Thyroid gland (tissue), 4 donors: ENCODE results near the gene KCNJ13. TPM values are rescaled to one million over a fixed set of nuclear protein-coding genes. Genes with fewer than 3 reads are reported as not detected.

Experiments
- DNase-seq, 2 donors: peaks; one replicate each; pipeline ENCODE4 v3.0.0-alpha.2; 2019
- H3K27ac ChIP-seq, 3 donors: fragments of 200-600 bp; sonication (generic); 1 replicate in 2 of 3; 2 replicates in 1 of 3; pipeline ENCODE4 v1.5.1; 2016 to 2019; ENCODE audit warnings: mild to moderate bottlenecking in 1 of 3, moderate library complexity in 1 of 3
- H3K27me3 ChIP-seq: fragments of 200-600 bp; sonication (generic); one replicate; pipeline ENCODE4 v1.5.1; 2019
- H3K36me3 ChIP-seq, 2 donors: fragments of 200-600 bp; sonication (generic); one replicate each; pipeline ENCODE4 v1.5.1; 2016 to 2019
- H3K4me1 ChIP-seq, 2 donors: fragments of 200-600 bp; sonication (generic); one replicate each; pipeline ENCODE4 v1.5.1; 2017 to 2019
- H3K4me3 ChIP-seq, 3 donors: fragments of 200-600 bp; sonication (generic); replicated peaks in 1 of 3; 1 replicate in 2 of 3; 2 replicates in 1 of 3; pipeline ENCODE4 v1.5.1; 2016; ENCODE audit warnings: mild to moderate bottlenecking in 1 of 3
- H3K9me3 ChIP-seq: fragments of 200-600 bp; sonication (generic); one replicate; pipeline ENCODE4 v1.5.1; 2017
- CTCF ChIP-seq, 6 experiments: fragments of 200-600 bp in 3 of 6; fragments of 450-650 bp in 3 of 6; sonication (generic) in 3 of 6; IDR thresholded peaks; one replicate each; pipeline ENCODE4 v1.5.1; 2016 to 2019; ENCODE audit warnings: antibody characterized with exemption in 6 of 6, mild to moderate bottlenecking in 2 of 6, inconsistent platforms in 1 of 6, moderate library complexity in 1 of 6
- POLR2A ChIP-seq, 2 donors: fragments of 450-650 bp; IDR thresholded peaks; one replicate each; pipeline ENCODE4 v1.6.1; 2017; ENCODE audit warnings: antibody characterized with exemption in 2 of 2, mild to moderate bottlenecking in 2 of 2, moderate library complexity in 1 of 2
- WGBS, 2 donors: methylation state at CpG; one replicate each; pipeline ENCODE4 v1.1.5; 2017; 5-methylcytosine and 5-hydroxymethylcytosine counted together
- intact Hi-C: fragments of 100-400 bp; cut with DNase I; formaldehyde crosslinking; loops from one replicate; pipeline ENCODE4 v1.15.1; 2023
- total RNA-seq, 4 donors: library from RNA; depleted of rRNA; stranded (reverse); fragments of >200 nt; gene quantifications; one replicate each; pipeline ENCODE4 v1.2.3, GENCODE V29; 2016

KCNJ13 gene
- total RNA-seq: 1 to 10 TPM in 2 of 4 donors, under 1 TPM in 2; 0.81 to 5.5 (median 2.6) TPM

GRCh38 chr2:232776435-232776834 is at the start of gene KCNJ13:
Gene KCNJ13 (minus strand): TSS chr2:232776565. CDS start chr2:232771362, 5,203 bp downstream.
- 46 to 54% methylated on average over 1 of the region's 1 CpG for WGBS, 2 donors
- Histone ChIP-seq H3K27ac (peak within 1 kb of the TSS in 1 of 3 donors; percentile 2), H3K4me1 (peaks cover 0 to 21% of the 10 kb centered on the region in 2 donors), H3K9me3 (no peaks in the 10 kb centered on the region), H3K27me3 (no peaks in the 10 kb centered on the region), H3K36me3 (peaks cover 0 to 4% of the 10 kb centered on the region in 2 donors), H3K4me3 (no peak within 1 kb of the TSS)
- TF ChIP-seq CTCF (IDR thresholded peaks at IDR 0.05) (no peak), POLR2A (IDR thresholded peaks at IDR 0.05) (peak in 1 of 2 donors; percentile 43)
- intact Hi-C loops: no loop called here
- peak in 1 of 2 donors; percentile 12 for DNase-seq

- 95% methylated on average over 3 of the region's 3 CpGs for WGBS, 2 donors
- peaks cover 8 to 18% of the 10 kb centered on the region in 2 donors for H3K36me3 ChIP-seq
- no peak overlapping the region for H3K4me3 ChIP-seq
Observed at GRCh38 chr2:232817756-232818155, 41.4 kb upstream of the KCNJ13 start.

GRCh38 chr2:232816657-232817056 is 40.3 kb upstream of the KCNJ13 start:
- WGBS, 2 donors: 37 to 47% methylated on average over 10 of the region's 10 CpGs
- peak; percentile 29 to 41 for DNase-seq
- H3K4me3 ChIP-seq: no peak overlapping the region
- intact Hi-C loops: no loop called here
- H3K4me1 ChIP-seq: peaks cover 0 to 20% of the 10 kb centered on the region in 2 donors
- TF ChIP-seq CTCF (IDR thresholded peaks at IDR 0.05): no peak
- TF ChIP-seq POLR2A (IDR thresholded peaks at IDR 0.05): no peak
- no peaks in the 10 kb centered on the region for H3K27me3 ChIP-seq
- no peaks in the 10 kb centered on the region for H3K9me3 ChIP-seq
- peaks cover 8 to 18% of the 10 kb centered on the region in 2 donors for H3K36me3 ChIP-seq
- peak overlapping the region; percentile 37 to 62 (median 52) for H3K27ac ChIP-seq

More at GRCh38 chr2:232817756-232818155, 41.4 kb upstream of the KCNJ13 start:
- intact Hi-C loops: no loop called here
- Histone ChIP-seq H3K27ac (no peak overlapping the region), H3K27me3 (no peaks in the 10 kb centered on the region), H3K4me1 (peaks cover 0 to 20% of the 10 kb centered on the region in 2 donors), H3K9me3 (no peaks in the 10 kb centered on the region)
- no peak for DNase-seq
- TF ChIP-seq CTCF (IDR thresholded peaks at IDR 0.05): no peak
- TF ChIP-seq POLR2A (IDR thresholded peaks at IDR 0.05): no peak

- WGBS, 2 donors: 91 to 94% methylated on average over 3 of the region's 3 CpGs
- H3K4me1 ChIP-seq: peaks cover 0 to 20% of the 10 kb centered on the region in 2 donors
- no peaks in the 10 kb centered on the region for H3K27me3 ChIP-seq
- no peak for DNase-seq
- no peak for TF ChIP-seq CTCF (IDR thresholded peaks at IDR 0.05)
- TF ChIP-seq POLR2A (IDR thresholded peaks at IDR 0.05): no peak
- H3K36me3 ChIP-seq: peaks cover 7 to 14% of the 10 kb centered on the region in 2 donors
- H3K4me3 ChIP-seq: no peak overlapping the region
- H3K27ac ChIP-seq: peak overlapping the region; percentile 13 to 62 (median 37)
- intact Hi-C loops: no loop called here
- H3K9me3 ChIP-seq: no peaks in the 10 kb centered on the region
Observed at GRCh38 chr2:232815569-232815968, 39.2 kb upstream of the KCNJ13 start.

GRCh38 chr2:232810444-232810843 is 34.1 kb upstream of the KCNJ13 start:
- intact Hi-C loops: no loop called here

More at GRCh38 chr2:232810444-232810843, 34.1 kb upstream of the KCNJ13 start:
- H3K27me3 ChIP-seq: no peaks in the 10 kb centered on the region
- 94 to 98% methylated on average over 1 of the region's 1 CpG for WGBS, 2 donors
- H3K4me1 ChIP-seq: peaks cover 0 to 3% of the 10 kb centered on the region in 2 donors
- H3K9me3 ChIP-seq: no peaks in the 10 kb centered on the region
- H3K4me3 ChIP-seq: no peak overlapping the region
- DNase-seq: no peak
- H3K36me3 ChIP-seq: peaks cover 18 to 34% of the 10 kb centered on the region in 2 donors
- no peak overlapping the region for H3K27ac ChIP-seq
- TF ChIP-seq POLR2A (IDR thresholded peaks at IDR 0.05) (no peak), CTCF (IDR thresholded peaks at IDR 0.05) (no peak)
